Mucosa of stomach (tissue), 1 donor: ENCODE measurements around the gene APOL4.
"Not testable (repeated sequence)": the region's sequence is repeated elsewhere in the genome, so short reads cannot be mapped to it uniquely, and the experiment has no call there.

ENCODE experiments used
- H3K27me3 ChIP-seq: one replicate; pipeline ENCODE4 v1.7.0; 2013; ENCODE audit warnings: mild to moderate bottlenecking, low read length; ENCODE audit not compliant: control insufficient read depth, insufficient read depth
- H3K36me3 ChIP-seq: one replicate; pipeline ENCODE4 v1.7.0; 2013; ENCODE audit warnings: low read length; ENCODE audit not compliant: control insufficient read depth, insufficient read depth
- H3K4me1 ChIP-seq: one replicate; pipeline ENCODE4 v1.7.0; 2013; ENCODE audit warnings: mild to moderate bottlenecking, low read length; ENCODE audit not compliant: control insufficient read depth, insufficient read depth
- H3K4me3 ChIP-seq: one replicate; pipeline ENCODE4 v1.7.0; 2013; ENCODE audit warnings: low read length
- H3K9ac ChIP-seq: one replicate; pipeline ENCODE4 v1.7.0; 2013; ENCODE audit warnings: mild to moderate bottlenecking, low read length, moderate library complexity
- H3K9me3 ChIP-seq: one replicate; pipeline ENCODE4 v1.7.0; 2013; ENCODE audit warnings: mild to moderate bottlenecking, low read length, moderate library complexity; ENCODE audit not compliant: control insufficient read depth
- donor health status: Pancreatic carcinoma.

Gene APOL4

DNA sequence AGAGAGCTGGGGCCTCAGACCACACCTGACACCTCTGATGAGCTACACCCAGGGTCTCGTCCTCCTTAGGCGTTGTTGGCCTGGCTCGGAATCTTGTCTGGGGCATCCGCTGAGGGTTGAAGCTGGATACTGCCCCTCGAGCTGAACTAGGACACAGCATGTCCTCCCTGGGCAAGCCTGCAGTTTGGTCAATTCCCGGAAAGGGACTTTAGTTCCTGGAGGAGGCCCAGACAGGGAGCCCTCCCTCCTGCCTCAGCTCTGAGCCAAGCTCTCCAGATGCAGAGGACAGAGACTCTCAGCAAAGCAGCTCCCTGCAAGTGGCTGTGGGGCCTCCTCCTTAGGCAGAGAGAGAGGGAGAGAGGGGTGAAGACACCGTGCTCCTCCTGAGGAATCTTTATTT is 45.9 kb downstream of the APOL4 start:
- peaks cover 68% of the 10 kb centered on the region for H3K4me1 ChIP-seq
- H3K9me3 ChIP-seq: no peaks in the 10 kb centered on the region
- H3K36me3 ChIP-seq: no peaks in the 10 kb centered on the region
- H3K27me3 ChIP-seq: no peaks in the 10 kb centered on the region
- peak overlapping the region; percentile 7 for H3K4me3 ChIP-seq
- H3K9ac ChIP-seq: peak overlapping the region; percentile 18

DNA sequence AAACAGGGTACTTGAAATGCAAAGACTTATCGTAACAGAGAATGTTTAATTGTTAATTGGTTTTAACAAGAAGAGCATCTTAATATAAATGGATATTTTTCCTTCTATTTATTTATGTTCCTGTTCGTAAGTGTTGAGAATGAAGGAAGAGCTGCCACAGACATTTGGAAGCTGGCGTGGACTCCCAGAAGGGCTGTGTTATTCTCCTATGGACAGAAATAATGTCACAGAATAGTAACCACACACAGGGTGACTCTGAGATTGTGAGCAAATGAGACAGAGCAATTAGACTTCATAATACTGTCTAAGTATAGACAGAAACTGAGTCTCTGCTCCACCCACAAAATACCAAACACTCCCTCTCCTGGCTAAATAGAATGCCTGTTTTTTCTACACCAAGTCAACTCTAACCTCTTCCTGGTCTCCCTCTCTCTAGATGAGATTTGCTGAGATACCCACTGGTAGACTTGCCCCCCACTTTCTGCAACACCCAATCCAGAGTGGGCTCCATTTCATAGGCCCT is 47.1 kb downstream of the APOL4 start:
- H3K4me1 ChIP-seq: peaks cover 56% of the 10 kb centered on the region
- no peak overlapping the region for H3K4me3 ChIP-seq
- peak overlapping the region; percentile 18 for H3K9ac ChIP-seq
- H3K27me3 ChIP-seq: no peaks in the 10 kb centered on the region
- H3K36me3 ChIP-seq: no peaks in the 10 kb centered on the region
- H3K9me3 ChIP-seq: no peaks in the 10 kb centered on the region

DNA sequence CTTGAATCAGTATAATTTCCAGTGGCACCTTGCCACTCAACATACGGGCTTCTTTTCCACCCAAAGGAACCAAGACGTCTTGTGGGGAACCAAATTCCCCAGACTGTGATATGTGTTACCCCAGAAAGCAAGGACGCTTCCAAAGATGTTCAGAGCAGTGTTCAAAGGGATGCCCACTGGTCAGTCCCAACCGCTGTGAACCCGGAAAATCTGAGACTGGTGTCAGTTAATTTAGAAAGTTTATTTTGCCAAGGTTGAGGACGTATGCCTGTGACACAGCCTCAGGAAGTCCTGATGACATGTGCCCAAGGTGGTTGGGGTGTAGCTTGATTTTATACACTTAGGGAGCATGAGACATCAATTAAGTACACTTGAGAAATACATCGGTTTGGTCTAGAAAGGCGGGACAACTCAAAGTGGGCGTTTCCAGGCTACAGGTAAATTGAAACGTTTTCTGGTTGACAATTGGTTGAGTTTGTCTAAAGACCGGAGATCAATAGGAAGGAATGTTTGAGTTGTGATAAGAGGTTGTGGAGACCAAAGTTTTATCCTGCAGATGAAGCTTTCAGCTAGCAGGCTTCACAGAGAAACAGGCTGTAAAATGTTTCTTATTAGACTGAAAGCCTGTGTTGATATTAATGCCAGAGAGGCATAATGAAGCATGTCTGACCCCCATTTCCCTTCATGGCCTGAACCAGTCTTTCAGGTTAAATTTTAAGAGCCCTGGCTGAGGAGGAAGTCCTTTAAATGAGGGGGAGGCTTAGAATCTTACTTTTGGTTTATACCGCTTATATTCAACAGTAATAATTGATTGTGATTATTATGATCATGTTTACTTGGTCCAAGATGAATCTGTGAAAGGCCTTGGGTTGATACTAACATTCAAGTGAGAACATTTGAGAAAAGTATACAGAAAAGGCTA is 47.8 kb downstream of the APOL4 start:
- Histone ChIP-seq H3K9ac (no peak overlapping the region), H3K4me3 (no peak overlapping the region), H3K27me3 (no peaks in the 10 kb centered on the region), H3K36me3 (no peaks in the 10 kb centered on the region), H3K9me3 (no peaks in the 10 kb centered on the region), H3K4me1 (peaks cover 51% of the 10 kb centered on the region)

DNA sequence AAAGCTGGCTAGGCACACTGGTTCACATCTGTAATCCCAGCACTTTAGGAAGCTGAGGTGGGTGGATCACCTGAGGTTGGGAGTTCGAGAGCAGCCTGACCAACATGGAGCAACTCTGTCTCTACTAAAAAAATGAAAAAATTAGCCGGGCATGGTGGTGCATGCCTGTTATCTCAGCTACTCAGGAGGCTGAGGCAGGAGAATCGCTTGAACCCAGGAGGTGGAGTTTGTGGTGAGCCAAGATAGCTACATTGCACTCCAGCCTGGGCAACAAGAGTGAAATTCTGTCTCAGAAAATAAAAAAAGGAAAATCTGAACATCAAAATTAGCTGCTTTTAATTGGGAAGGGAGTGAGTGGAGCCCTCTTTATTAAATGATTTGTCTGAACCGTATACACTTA is 48.8 kb downstream of the APOL4 start:
- peaks cover 51% of the 10 kb centered on the region for H3K4me1 ChIP-seq
- H3K9ac ChIP-seq: not testable (repeated sequence)

DNA sequence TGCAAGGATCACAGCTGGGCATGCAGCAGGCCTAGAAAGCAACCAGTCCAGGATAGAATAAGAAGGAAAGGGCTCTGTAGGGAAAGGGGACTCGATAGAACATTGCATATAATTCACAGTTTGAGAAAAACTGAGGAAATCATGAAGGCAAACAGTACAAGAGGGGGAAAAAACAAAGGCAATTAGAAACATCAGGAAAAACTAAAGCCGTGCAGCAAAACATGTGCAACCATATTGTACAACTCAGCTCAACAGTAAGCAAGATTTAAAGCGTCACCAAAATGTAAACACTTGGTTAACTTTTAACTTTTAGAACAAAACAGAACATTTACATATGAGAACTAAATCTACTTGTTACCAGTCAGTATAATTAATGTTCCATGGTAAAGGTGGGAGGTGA is 49.5 kb downstream of the APOL4 start:
- Histone ChIP-seq H3K27me3 (no peaks in the 10 kb centered on the region), H3K36me3 (no peaks in the 10 kb centered on the region), H3K9ac (no peak overlapping the region), H3K4me3 (no peak overlapping the region), H3K9me3 (no peaks in the 10 kb centered on the region), H3K4me1 (peaks cover 47% of the 10 kb centered on the region)

More for the DNA sequence above, 48.8 kb downstream of the APOL4 start:
- not testable (repeated sequence) for H3K9me3 ChIP-seq, H3K27me3 ChIP-seq, H3K36me3 ChIP-seq, H3K4me3 ChIP-seq

DNA sequence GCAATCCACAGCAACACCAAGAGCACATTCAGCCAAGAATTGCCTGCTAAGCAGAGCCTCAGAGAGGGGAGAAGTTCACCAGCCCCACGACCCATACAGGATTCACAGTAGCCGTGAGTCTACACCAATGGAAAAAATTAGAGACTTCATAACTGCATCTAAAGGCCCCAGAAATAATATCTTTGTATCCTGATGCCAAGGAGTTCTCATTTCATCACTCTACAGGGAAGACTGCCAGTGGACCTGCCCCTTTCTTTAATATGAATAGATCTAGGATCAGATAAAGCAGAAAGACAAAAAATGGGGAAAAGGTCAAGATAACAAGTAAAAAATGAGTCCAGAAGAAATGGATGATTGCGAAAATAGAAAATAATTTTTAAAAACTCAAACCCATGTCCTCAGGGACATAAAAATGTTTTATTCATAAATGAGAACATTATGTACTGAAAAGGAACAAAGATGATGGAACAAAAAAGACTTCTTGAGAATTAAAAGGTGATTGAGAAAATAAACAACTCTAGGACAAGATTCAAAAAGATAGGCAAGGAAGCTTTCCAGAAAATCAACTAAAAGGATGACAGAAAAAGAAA is 50.5 kb downstream of the APOL4 start:
- Histone ChIP-seq H3K27me3 (no peaks in the 10 kb centered on the region), H3K36me3 (no peaks in the 10 kb centered on the region), H3K4me1 (peaks cover 38% of the 10 kb centered on the region), H3K9me3 (no peaks in the 10 kb centered on the region), H3K9ac (no peak overlapping the region), H3K4me3 (no peak overlapping the region)

DNA sequence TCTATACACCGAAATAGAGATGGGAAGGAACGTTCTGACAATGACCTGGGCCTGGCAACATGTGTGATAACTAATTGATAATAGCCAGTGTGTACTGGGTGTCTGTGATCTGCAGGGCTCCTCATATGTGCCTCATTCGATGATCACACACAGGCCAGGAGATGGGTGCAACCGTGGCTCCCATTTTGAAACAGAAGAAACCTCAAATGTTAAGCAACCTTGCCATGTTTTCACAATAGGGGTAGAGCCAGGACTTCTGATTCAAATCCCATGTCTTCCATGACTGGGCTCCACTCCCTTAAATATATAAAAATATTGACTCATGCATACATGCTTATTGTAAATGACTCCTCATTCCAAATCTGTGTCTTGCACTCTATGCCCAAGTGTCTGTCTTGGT is 52.2 kb downstream of the APOL4 start:
- Histone ChIP-seq H3K4me1 (peaks cover 21% of the 10 kb centered on the region), H3K27me3 (no peaks in the 10 kb centered on the region), H3K4me3 (no peak overlapping the region), H3K9ac (no peak overlapping the region), H3K36me3 (no peaks in the 10 kb centered on the region), H3K9me3 (no peaks in the 10 kb centered on the region)

DNA sequence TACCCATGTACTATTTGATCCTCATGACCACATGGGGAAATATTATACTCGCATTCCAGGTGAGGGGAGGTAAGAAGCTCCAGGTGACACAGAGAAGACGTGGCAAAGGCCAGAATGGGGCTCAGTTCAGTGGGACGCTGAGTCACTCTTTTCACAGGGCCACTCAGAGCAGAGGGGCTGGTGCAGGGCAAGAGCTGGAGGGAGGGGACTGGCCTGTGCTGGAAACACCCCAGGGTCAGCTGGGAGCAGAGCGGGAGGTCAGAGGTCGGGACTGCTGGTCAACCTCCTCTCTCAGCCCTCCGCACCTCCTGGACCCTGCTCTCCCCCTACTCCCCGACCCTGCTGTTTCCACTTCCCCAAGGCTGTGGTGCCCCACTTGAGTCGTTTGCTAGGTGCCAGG is 53.2 kb downstream of the APOL4 start:
- H3K36me3 ChIP-seq: no peaks in the 10 kb centered on the region
- no peak overlapping the region for H3K4me3 ChIP-seq
- H3K27me3 ChIP-seq: no peaks in the 10 kb centered on the region
- peaks cover 11% of the 10 kb centered on the region for H3K4me1 ChIP-seq
- no peaks in the 10 kb centered on the region for H3K9me3 ChIP-seq
- H3K9ac ChIP-seq: no peak overlapping the region

DNA sequence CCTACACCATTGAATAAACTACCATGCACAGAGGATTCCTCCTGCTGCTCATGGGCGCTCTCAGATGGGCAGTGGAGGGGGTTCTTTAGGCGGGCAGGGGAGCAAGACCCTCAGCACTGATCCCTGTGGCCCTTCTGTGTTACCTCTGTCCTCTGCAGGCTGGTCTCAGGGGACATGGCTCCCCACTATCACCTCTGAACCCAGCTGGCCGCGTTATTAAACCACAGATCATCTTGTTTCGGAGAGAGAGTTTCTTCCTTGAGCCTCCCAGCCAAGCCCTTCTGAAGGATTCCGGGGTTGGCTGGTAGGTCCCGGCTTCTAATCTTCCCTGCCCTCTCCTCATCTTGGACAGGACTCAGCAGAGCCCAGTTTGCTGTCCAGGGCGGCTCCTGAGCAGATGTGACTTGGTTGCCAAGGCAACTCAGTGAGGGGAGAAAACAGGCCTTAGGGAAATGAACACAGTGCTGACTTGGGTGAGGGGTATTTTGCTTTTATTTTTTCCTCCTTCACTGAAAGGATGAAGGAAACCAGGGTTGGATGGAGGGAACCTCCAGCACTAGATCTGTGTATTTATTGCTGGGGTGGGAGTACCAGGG is 54.3 kb downstream of the APOL4 start:
- H3K9ac ChIP-seq: no peak overlapping the region
- no peaks in the 10 kb centered on the region for H3K27me3 ChIP-seq
- no peaks in the 10 kb centered on the region for H3K4me1 ChIP-seq
- no peaks in the 10 kb centered on the region for H3K36me3 ChIP-seq
- H3K9me3 ChIP-seq: no peaks in the 10 kb centered on the region
- no peak overlapping the region for H3K4me3 ChIP-seq

DNA sequence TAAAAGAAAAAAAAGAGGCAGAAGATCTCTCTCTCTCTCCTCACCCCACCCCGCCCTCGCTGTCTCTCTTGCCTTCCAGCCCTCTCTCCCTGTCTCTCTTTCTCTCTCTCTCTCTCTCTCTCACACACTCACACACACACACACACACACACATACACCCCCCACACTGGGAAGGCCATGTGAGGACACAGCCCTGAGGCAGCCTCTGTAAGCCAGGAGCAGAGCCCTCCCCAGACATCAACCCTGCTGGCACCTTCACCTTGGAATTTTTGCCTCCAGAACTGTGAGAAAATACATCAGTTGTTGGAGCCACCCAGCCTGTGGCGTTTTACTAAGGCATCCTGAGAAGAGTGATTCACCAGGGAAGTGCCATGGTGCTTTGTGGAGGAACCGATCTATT is 55.7 kb downstream of the APOL4 start:
- Histone ChIP-seq H3K9ac (no peak overlapping the region), H3K36me3 (no peaks in the 10 kb centered on the region), H3K4me1 (no peaks in the 10 kb centered on the region), H3K4me3 (no peak overlapping the region), H3K27me3 (no peaks in the 10 kb centered on the region), H3K9me3 (no peaks in the 10 kb centered on the region)

DNA sequence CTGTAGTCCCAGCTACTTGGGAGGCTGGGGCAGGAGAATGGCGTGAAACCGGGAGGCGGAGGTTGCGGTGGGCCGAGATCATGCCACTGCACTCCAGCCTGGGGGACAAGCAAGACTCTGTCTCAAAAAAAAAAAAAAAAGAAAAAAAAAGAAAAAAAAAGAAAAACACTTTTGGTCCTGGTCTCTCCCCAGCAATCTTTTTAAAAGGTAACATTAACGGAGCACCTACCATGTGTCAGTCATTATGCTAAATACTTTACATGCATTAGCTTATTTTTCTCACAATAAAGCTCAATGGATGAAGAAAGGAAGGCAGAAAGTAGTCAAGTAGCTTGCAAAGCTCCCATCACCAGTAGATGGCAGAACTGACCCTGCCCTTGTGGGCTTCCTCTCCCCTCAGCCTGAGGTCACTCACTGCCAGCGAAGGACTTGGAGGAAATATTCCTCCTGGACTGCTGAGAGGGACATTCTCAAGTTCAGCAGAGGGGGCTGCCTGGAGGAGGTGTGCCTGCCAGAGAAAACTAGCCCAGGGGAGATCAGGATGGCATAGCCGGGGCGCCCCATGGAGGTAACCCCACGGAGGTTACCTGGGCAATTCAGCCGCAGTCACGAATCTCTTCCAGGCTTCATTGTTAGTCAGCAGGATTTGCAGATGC is 56.6 kb downstream of the APOL4 start:
- Histone ChIP-seq H3K4me1 (no peaks in the 10 kb centered on the region), H3K9ac (no peak overlapping the region), H3K36me3 (no peaks in the 10 kb centered on the region), H3K9me3 (no peaks in the 10 kb centered on the region), H3K4me3 (no peak overlapping the region), H3K27me3 (no peaks in the 10 kb centered on the region)

DNA sequence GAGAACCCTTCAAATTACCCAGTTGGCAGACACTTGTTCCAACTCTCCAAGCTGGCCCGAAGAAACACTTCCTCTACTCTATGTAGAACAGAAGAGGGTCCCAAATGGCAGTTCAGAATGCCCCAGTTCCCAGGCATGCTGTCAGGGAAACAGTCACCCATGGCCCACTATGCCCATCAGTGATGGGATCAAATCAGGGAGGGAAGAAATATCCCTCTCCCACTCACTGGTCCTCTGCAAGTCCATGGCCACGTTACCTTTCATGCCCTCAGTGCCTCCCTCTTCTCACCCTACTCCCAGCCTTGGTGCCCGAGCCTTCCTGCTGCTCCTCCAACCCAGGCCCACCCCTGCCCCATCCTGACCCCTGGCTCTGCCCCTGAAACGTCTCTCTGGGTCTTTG is 57.7 kb downstream of the APOL4 start:
- Histone ChIP-seq H3K4me1 (no peaks in the 10 kb centered on the region), H3K9ac (no peak overlapping the region), H3K9me3 (no peaks in the 10 kb centered on the region), H3K4me3 (no peak overlapping the region), H3K36me3 (no peaks in the 10 kb centered on the region), H3K27me3 (no peaks in the 10 kb centered on the region)
